Measurements from ENCODE around the gene ORC4. TPM values are rescaled to one million over a fixed set of nuclear protein-coding genes. Genes with fewer than 3 reads are reported as not detected.

Gene ORC4
- total and polyA plus RNA-seq, 2 donors (not counting 3 experiments of a cell fraction or from before 2014, with no cell fraction given): 25.2 to 27.0 TPM

DNA sequence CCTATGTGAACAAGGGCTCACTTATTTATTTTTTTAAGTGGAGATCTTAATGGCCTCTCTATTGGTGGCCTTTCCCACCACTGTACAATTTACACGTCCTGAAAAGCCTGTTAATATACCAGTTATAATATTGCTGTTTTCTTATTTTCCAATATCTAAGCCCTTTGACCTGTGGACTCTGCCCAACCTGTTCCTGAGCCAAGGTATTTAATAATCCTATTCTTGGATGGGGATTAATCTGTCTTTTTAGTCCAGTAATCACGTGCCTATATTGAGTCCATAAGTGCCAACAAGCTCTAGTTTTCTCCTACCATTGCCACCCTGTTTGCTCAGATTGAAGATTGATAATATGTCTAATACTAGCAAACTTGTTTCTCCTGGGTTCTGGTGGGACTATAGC, 43.1 kb upstream of the ORC4 start:
- no peak for FAIRE-seq
- BruUV-seq (replicated peaks): no TSS peak
- no peak for TF ChIP-seq POLR2AphosphoS5 (IDR thresholded peaks at IDR 0.05; ENCODE audit: insufficient read depth, low read depth, low read length)
- TF ChIP-seq POLR2A (IDR thresholded peaks at IDR 0.05; ENCODE audit: low read depth, low read length): no peak
- no peak for TF ChIP-seq MYC (IDR thresholded peaks at IDR 0.05; ENCODE audit: low read depth, low read length)
- TF ChIP-seq, protein P1, sequence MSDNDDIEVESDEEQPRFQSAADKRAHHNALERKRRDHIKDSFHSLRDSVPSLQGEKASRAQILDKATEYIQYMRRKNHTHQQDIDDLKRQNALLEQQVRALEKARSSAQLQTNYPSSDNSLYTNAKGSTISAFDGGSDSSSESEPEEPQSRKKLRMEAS (IDR thresholded peaks at IDR 0.05; ENCODE audit: insufficient read depth, insufficient read length): no peak
- no peak for TF ChIP-seq JUN (IDR thresholded peaks at IDR 0.05; ENCODE audit: borderline replicate concordance, insufficient read depth, insufficient read length, low read depth)
- TF ChIP-seq, protein P2, sequence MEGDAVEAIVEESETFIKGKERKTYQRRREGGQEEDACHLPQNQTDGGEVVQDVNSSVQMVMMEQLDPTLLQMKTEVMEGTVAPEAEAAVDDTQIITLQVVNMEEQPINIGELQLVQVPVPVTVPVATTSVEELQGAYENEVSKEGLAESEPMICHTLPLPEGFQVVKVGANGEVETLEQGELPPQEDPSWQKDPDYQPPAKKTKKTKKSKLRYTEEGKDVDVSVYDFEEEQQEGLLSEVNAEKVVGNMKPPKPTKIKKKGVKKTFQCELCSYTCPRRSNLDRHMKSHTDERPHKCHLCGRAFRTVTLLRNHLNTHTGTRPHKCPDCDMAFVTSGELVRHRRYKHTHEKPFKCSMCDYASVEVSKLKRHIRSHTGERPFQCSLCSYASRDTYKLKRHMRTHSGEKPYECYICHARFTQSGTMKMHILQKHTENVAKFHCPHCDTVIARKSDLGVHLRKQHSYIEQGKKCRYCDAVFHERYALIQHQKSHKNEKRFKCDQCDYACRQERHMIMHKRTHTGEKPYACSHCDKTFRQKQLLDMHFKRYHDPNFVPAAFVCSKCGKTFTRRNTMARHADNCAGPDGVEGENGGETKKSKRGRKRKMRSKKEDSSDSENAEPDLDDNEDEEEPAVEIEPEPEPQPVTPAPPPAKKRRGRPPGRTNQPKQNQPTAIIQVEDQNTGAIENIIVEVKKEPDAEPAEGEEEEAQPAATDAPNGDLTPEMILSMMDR (IDR thresholded peaks at IDR 0.05; ENCODE audit: extremely low read depth in 1 of 2, insufficient read depth in 1 of 2, low read depth in 1 of 2, low read length in 2 of 2): no peak
- TF ChIP-seq FOS (IDR thresholded peaks at IDR 0.05; ENCODE audit: borderline replicate concordance, insufficient read depth, low read length): no peak
- TF ChIP-seq GATA2 (IDR thresholded peaks at IDR 0.05; ENCODE audit: insufficient read depth, insufficient read length, low read depth, low read length): no peak
- no peak for TF ChIP-seq EZH2 (IDR thresholded peaks at IDR 0.05; ENCODE audit: borderline replicate concordance, low read depth, low read length, severe bottlenecking)

More for the DNA sequence above, 43.1 kb upstream of the ORC4 start:
- CTCF ChIA-PET: no interaction called here
- Histone ChIP-seq H3K27ac (ENCODE audit: insufficient read depth, low read depth, low read length) (no peak overlapping the region), H3K36me3 (ENCODE audit: control insufficient read depth in 2 of 2, extremely low read depth in 1 of 2, insufficient read depth in 2 of 2, low read length in 2 of 2) (no peaks in the 10 kb centered on the region), H4K20me1 (replicated peaks; ENCODE audit: control insufficient read depth, extremely low read depth, insufficient read depth, low read length) (no peaks in the 10 kb centered on the region), H3K4me1 (ENCODE audit: control insufficient read depth, extremely low read depth, insufficient read depth, low read length) (no peaks in the 10 kb centered on the region), H3K4me2 (ENCODE audit: insufficient read depth, low read length) (no peak overlapping the region), H3K9me1 (replicated peaks; ENCODE audit: control insufficient read depth, extremely low read depth, insufficient read depth, low read length) (no peaks in the 10 kb centered on the region), H3K27me3 (ENCODE audit: control insufficient read depth in 2 of 2, insufficient read depth in 2 of 2, low read length in 2 of 2) (no peaks in the 10 kb centered on the region), H3K9me3 (replicated peaks; ENCODE audit: control insufficient read depth, insufficient read depth, low read length) (no peaks in the 10 kb centered on the region), H2AFZ (ENCODE audit: low read depth, low read length) (no peak overlapping the region), H3K4me3 (replicated peaks in 1 of 3; ENCODE audit: insufficient read depth in 1 of 3, low read depth in 1 of 3, low read length in 3 of 3) (no peak overlapping the region), H3K79me2 (ENCODE audit: control insufficient read depth, insufficient read depth, low read length) (no peaks in the 10 kb centered on the region), H3K9ac (replicated peaks; ENCODE audit: extremely low read depth, insufficient read depth, low read length) (no peak overlapping the region)
- intact Hi-C loops (cut with micrococcal nuclease) (no loop called here), dilution Hi-C loops (cut with MboI; ENCODE audit: extremely low pct_ligation_motif_present, low sequenced_read_pairs) (no loop called here)
- POLR2A ChIA-PET: no interaction called here
- no peak for DNase-seq (ENCODE audit: low read depth, low spot score)

Measured in endothelial cell of umbilical vein (primary cell).